Measurements from ENCODE around the gene ADAMTS15.
A peak's percentile ranks its signal among the peaks of the same experiment; 100 is the strongest.

The ADAMTS15 gene

GRCh38 chr11:130448416-130449309 is at the start of gene ADAMTS15:
Gene ADAMTS15 (plus strand): TSS chr11:130448645. CDS start chr11:130448974, 329 bp downstream.
- peak; percentile 79 for DNase-seq

- no peak for DNase-seq
These were observed 49.2 kb upstream of the ADAMTS15 start for GRCh38 chr11:130399196-130399595.

GRCh38 chr11:130400781-130401483 is 47.5 kb upstream of the ADAMTS15 start:
- DNase-seq: no peak

- no peak for DNase-seq
These were observed 45.9 kb upstream of the ADAMTS15 start for GRCh38 chr11:130402570-130402969.

- DNase-seq: peak; percentile 82
These were observed 45.1 kb upstream of the ADAMTS15 start for GRCh38 chr11:130403271-130403804.

GRCh38 chr11:130403967-130404366 is 44.5 kb upstream of the ADAMTS15 start:
- no peak for DNase-seq

- no peak for DNase-seq
These were observed 43.7 kb upstream of the ADAMTS15 start for GRCh38 chr11:130404727-130405126.

- no peak for DNase-seq
These were observed 43.0 kb upstream of the ADAMTS15 start for GRCh38 chr11:130405428-130405827.

- no peak for DNase-seq
These were observed 40.5 kb upstream of the ADAMTS15 start for GRCh38 chr11:130407978-130408377.

- no peak for DNase-seq
These were observed 40.0 kb upstream of the ADAMTS15 start for GRCh38 chr11:130408401-130408890.

- no peak for DNase-seq
These were observed 39.5 kb upstream of the ADAMTS15 start for GRCh38 chr11:130408901-130409300.

- DNase-seq: no peak
These were observed 38.7 kb upstream of the ADAMTS15 start for GRCh38 chr11:130409594-130410388.

GRCh38 chr11:130411223-130411622 is 37.2 kb upstream of the ADAMTS15 start:
- DNase-seq: no peak

GRCh38 chr11:130413405-130414106 is 34.9 kb upstream of the ADAMTS15 start:
- peak; percentile 93 for DNase-seq

GRCh38 chr11:130414107-130415080 is 34.1 kb upstream of the ADAMTS15 start:
- DNase-seq: no peak

- DNase-seq: peak; percentile 90
These were observed 32.5 kb upstream of the ADAMTS15 start for GRCh38 chr11:130415731-130416529.

GRCh38 chr11:130416530-130416882 is 31.9 kb upstream of the ADAMTS15 start:
- DNase-seq: no peak

GRCh38 chr11:130416906-130417305 is 31.5 kb upstream of the ADAMTS15 start:
- DNase-seq: no peak

- no peak for DNase-seq
These were observed 30.2 kb upstream of the ADAMTS15 start for GRCh38 chr11:130418210-130418609.

- no peak for DNase-seq
These were observed 29.7 kb upstream of the ADAMTS15 start for GRCh38 chr11:130418756-130419155.

Measured in kidney glomerular epithelial cell (primary cell).